Measurements from ENCODE around the gene OSGIN1.

OSGIN1 gene

DNA sequence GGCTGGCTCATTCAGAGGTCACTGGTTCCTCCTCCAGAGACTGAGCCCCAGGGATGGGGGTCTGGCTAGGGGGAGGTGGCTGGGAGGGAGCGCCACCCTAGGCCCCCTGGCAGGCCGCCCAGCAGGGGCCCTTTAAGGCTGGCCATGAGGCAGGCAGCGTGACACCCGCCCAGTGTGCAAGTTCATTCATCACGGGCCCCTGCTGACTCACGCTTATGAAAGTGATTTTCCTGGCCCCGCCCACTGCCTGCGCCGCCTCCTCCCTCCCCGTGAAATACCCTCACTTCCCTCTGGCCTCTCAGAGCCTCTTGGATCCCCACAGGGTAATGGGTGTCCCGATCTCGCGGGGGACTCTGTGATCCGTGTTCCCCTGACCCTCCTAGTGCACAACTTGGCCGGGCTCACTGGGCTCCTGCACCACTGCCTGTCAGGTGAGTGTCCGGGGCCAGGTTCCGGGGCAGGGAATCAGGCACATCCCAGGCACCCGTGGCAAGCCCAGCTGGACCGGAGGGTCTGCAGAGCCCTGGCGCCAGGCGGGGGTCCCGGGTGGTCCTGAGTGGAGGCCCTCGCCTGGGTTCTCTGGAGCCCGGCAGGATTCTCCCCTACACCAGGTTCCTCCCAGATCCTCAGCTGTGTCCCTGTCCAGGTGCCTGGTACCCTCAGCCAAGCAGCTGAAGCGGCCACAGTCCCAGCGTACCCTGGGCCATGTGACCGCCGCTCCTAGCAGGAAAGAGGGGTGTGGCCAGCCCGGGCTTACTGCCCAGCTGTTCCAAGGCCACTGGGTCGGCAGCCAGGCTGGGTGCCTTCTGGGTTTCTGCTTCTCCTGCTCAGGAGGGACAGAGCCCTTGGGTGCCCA is at the start of gene OSGIN1:
TSS of gene OSGIN1 (plus strand) at position 301 of the 856 bp plus-strand sequence. CDS start 4,432 bp downstream, outside the sequence.
- FAIRE-seq (no peak), DNase-seq (ENCODE audit: insufficient read length, low spot score) (peak; percentile 94)
- peak; percentile 89 for TF ChIP-seq POLR2A (IDR thresholded peaks at IDR 0.05; ENCODE audit: low read depth, low read length)

- FAIRE-seq (no peak), DNase-seq (ENCODE audit: insufficient read length, low spot score) (no peak)
- TF ChIP-seq POLR2A (IDR thresholded peaks at IDR 0.05; ENCODE audit: low read depth, low read length): no peak
Measured at GRCh38 chr16:83903751-83904150, 49.3 kb upstream of the OSGIN1 start.

- FAIRE-seq (no peak), DNase-seq (ENCODE audit: insufficient read length, low spot score) (no peak)
- TF ChIP-seq POLR2A (IDR thresholded peaks at IDR 0.05; ENCODE audit: low read depth, low read length): no peak
Measured at GRCh38 chr16:83906683-83907082, 46.4 kb upstream of the OSGIN1 start.

- no peak for TF ChIP-seq POLR2A (IDR thresholded peaks at IDR 0.05; ENCODE audit: low read depth, low read length)
- DNase-seq (ENCODE audit: insufficient read length, low spot score) (no peak), FAIRE-seq (no peak)
Measured at GRCh38 chr16:83907111-83907510, 45.9 kb upstream of the OSGIN1 start.

DNA sequence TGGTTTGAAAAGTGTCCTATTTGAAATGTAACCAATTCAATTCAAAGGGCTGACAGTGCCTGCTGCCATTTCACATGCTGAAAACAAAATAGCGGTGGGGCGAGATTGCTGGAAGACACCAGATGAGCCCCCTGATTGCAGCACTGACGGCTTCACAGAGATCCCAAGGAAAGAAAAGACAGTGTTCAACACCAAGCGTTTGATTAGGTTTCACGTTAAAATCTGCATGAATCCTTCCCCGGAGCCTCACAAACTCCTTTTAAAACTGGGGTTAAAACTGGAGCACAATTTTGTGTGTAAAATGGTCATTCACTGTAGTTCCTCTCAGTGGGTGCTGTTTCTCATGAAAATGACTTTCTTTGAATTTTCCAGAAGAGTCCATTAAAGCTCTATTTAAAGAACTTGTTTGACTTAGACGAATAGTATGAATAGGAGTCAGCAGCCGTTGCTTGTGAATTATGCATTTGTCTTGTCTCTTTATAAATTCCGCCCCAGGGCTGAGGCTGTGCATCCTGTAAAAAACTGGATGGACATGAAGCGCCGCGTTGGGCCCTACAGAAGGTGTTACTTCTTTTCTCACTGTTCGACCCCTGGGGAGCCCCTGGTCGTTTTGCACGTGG is 45.3 kb upstream of the OSGIN1 start:
- no peak for FAIRE-seq
- TF ChIP-seq POLR2A (IDR thresholded peaks at IDR 0.05; ENCODE audit: low read depth, low read length): no peak
- no peak for DNase-seq (ENCODE audit: insufficient read length, low spot score)

DNA sequence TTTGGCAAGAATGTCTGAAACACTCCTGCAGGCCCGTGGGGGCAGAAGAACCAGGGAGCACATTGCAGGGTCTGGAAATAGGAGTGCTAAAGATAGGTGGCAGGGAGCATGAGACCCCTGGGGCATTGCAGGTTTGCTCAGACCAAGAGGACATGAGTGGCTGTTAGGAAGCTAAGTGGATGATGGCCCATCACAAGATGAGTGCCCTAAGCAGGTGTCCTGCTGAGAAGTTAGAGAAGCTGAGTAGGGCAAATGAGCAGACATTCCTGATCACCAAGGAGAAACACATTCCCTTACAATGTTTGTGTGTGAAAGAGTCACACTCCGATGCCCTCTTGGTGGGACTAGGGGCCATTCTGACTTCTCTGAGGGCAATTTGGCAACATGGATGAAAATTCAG is 44.2 kb upstream of the OSGIN1 start:
- DNase-seq (ENCODE audit: insufficient read length, low spot score) (no peak), FAIRE-seq (no peak)

GRCh38 chr16:83911290-83911689 is 41.8 kb upstream of the OSGIN1 start:
- FAIRE-seq (no peak), DNase-seq (ENCODE audit: insufficient read length, low spot score) (no peak)
- no peak for TF ChIP-seq POLR2A (IDR thresholded peaks at IDR 0.05; ENCODE audit: low read depth, low read length)

More for the DNA sequence above, 44.2 kb upstream of the OSGIN1 start:
- no peak for TF ChIP-seq POLR2A (IDR thresholded peaks at IDR 0.05; ENCODE audit: low read depth, low read length)

DNA sequence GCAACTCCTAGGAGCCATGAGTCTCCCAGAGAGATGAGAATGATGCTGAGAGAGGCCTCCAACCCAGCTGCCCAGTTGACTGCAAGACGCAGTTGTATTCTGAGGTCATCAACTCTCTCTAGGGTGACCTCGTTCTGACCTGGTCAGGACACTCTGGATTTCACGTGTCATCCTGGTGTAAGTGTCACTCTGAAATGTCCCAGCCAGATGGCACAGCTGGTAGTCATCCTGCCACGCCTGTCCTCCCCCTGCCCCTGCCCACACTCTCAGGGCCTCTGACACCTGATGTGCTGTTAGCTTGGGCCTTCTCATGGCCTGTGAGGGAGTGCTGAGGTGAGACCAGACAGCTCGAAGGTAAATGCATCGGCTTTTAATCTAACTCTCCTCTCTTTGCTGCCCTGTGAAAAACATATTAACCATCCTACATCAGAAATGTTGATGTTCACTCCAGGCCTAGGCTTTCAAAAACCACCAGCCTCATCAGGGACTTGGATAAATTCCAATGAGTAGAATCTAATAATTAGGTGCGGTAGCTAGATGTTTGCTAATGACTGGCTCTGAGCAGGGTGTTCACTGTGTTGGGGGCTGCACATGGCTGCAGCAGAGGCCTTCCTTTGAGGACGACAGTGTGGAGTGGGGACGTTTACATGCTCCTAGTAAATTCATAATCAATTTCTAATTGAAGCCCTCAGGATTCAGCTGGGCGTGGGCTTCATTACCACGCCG is 40.4 kb upstream of the OSGIN1 start:
- TF ChIP-seq POLR2A (IDR thresholded peaks at IDR 0.05; ENCODE audit: low read depth, low read length): no peak
- DNase-seq (ENCODE audit: insufficient read length, low spot score): no peak
- no peak for FAIRE-seq

DNA sequence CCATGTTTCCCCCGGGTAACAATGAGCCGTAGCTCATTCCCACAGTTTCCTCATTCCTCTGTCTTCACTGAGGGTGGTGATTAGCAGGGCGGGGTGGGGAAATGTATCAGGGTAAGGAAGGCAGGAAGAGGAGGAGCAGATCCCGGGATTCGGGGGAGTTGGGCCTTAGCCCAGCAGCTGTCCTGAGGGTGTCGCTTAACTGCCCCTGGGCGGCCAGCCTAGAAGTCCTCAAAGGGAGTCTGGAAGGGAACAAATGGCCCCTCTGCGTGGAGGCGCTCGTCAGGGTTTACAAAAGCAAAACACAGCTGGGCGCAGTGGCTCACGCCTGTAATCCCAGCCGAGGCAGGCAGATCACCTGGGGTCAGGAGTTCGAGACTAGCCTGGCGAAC is 39.8 kb upstream of the OSGIN1 start:
- no peak for TF ChIP-seq POLR2A (IDR thresholded peaks at IDR 0.05; ENCODE audit: low read depth, low read length)
- DNase-seq (ENCODE audit: insufficient read length, low spot score) (no peak), FAIRE-seq (no peak)

DNA sequence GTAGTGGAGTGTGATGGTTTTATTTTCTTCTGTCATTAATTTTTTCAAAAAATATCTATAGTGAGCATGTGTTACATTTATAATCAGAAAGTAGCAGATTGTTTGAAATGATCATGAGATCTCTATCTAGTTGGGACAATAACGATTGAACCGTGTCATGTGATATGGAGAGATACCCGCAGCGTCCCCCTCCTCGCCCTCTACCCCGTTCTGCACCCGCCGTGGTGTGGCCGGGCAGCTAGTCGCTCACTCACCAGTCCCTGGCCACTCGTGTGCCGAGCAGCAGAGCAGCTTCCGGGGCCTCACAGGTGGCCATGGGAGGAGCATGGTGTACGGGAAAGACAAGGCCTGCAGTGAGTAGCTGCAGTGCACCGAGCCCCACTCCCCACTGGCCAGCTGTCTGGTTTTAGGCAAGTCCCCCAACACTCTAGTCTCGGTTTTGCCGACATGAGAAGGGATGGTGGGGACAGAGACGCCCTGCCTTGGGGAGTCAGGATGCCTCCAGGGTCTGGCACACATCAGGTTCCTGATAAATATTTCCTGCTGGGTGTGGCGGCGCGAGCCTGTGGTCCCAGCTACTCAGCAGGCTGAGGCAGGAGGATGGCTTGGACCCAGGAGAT is 38.8 kb upstream of the OSGIN1 start:
- FAIRE-seq (no peak), DNase-seq (ENCODE audit: insufficient read length, low spot score) (no peak)
- no peak for TF ChIP-seq POLR2A (IDR thresholded peaks at IDR 0.05; ENCODE audit: low read depth, low read length)

- FAIRE-seq: no peak
- no peak for TF ChIP-seq POLR2A (IDR thresholded peaks at IDR 0.05; ENCODE audit: low read depth, low read length)
- DNase-seq (ENCODE audit: insufficient read length, low spot score): no peak
Measured at GRCh38 chr16:83915081-83915480, 38.0 kb upstream of the OSGIN1 start.

DNA sequence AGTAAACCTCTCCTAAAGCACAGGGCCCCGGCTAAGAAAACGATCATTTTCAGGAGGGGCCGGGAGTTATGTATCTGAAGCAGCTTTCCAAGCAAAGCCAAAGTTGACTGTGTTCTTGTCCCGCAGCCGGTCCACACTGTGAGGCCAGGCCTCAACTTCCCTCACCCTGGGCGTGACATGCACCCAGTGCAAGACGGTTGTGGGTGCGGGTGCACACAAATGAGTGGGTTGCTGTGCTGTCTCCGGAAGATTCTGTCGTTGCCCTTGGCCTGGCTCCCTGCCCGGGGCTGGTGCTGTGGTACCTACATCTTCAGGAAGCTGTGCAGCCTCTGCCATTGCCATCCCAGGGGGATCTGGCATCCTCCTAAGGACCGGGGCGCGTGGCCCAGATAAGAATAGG is 37.5 kb upstream of the OSGIN1 start:
- TF ChIP-seq POLR2A (IDR thresholded peaks at IDR 0.05; ENCODE audit: low read depth, low read length): no peak
- FAIRE-seq (no peak), DNase-seq (ENCODE audit: insufficient read length, low spot score) (no peak)

DNA sequence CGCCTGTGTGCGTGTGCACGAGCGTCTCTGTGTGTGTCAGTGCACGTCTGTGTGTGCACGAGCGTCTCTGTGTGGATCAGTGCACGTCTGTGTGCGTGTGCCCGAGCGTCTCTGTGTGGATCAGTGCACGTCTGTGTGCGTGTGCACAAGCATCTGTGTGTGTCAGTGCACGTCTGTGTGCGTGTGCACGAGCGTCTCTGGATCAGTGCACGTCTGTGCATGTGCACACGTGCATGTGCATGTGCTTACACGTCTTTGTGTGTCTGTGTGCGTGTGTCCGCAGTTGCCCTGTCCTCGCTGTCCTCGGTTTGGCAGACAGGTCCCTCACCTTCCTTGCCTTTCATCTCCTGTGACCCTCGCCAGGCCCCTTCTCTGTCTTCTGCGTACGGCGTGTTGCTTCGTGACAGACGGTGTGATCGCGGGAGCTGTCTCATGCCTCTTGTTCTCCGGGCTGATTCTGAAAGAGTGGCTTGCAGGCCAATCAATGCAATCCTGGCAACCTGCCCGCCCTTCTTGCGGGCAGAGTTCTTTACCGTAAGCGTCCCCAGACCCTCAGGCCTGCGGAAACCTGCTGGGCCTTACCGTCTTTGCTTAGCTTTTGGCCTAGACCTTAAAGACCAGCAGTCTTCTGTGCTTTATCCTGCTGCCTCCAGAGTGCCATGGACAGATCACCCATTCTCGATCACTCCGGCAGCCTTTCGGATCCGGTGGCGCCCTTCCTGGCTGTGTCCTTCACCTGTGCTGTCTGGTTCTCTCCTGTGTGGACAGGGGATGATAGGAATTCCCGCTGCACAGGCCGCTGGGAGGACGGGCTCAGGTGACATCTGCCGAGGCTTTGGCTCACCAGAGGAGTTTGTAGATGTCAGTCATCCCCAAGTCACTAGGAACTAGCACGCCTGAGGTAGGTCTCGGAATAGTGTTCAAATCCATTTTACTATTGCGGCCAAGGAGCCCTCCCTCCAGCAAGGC is 35.6 kb upstream of the OSGIN1 start:
- no peak for TF ChIP-seq POLR2A (IDR thresholded peaks at IDR 0.05; ENCODE audit: low read depth, low read length)
- FAIRE-seq (no peak), DNase-seq (ENCODE audit: insufficient read length, low spot score) (no peak)

All from H54 (cell line).